ENCODE data around the gene PHLDA2. TPM values are rescaled to one million over a fixed set of nuclear protein-coding genes. Genes with fewer than 3 reads are reported as not detected.

The PHLDA2 gene
- total and polyA plus RNA-seq, 2 experiments from 2014 or later = 3.8 to 16.5 TPM

DNA sequence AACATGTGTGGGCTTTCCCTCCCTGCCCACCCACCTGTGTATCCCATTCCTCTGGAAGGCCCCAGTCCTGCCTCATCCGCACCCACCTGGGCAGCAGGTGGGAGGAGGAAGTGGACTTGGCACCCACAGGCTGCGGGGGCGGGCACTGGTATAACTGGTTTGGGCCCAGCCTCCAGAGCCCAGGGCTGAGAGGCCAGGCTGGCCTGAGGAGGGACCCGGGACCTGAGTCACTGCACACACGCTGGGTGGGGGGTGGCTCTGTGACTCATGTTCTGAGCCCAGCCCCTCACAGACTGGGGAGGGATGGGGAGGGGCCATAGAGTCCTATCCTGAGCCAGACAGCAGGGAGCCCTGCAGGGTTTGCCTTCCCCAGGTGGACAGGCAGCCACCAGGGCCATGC lies 16.7 kb downstream of the PHLDA2 start:
- Histone ChIP-seq H3K4me2 (no peak overlapping the region), H3K4me3 (no peak overlapping the region), H3F3A (replicated peaks; ENCODE audit: low read depth) (0 out of 2 replicates have a peak, but pooled peaks cover 3% of the 10 kb centered on the region), H3K36me3 (ENCODE audit: insufficient read depth) (no peaks in the 10 kb centered on the region), H3K27me3 (ENCODE audit: insufficient read depth) (no peaks in the 10 kb centered on the region), H3K4me1 (ENCODE audit: insufficient read depth) (no peaks in the 10 kb centered on the region), H3K79me2 (replicated peaks; ENCODE audit: insufficient read depth) (no peaks in the 10 kb centered on the region), H4K20me1 (replicated peaks; ENCODE audit: insufficient read depth) (no peaks in the 10 kb centered on the region), H2AFZ (no peak overlapping the region), H3K27ac (ENCODE audit: low read depth) (no peak overlapping the region), H3K9me2 (ENCODE audit: insufficient read depth) (no peaks in the 10 kb centered on the region)
- TF ChIP-seq POLR2AphosphoS5 (IDR thresholded peaks at IDR 0.05; ENCODE audit: low read depth) (no peak), STAT1 (IDR thresholded peaks at IDR 0.05; ENCODE audit: unreplicated experiment) (no peak), CREB1 (CRISPR knock-in tag; IDR thresholded peaks at IDR 0.05; ENCODE audit: low read depth) (no peak), ZNF114 (CRISPR knock-in tag; IDR thresholded peaks at IDR 0.05) (no peak), EZH2phosphoT487 (IDR thresholded peaks at IDR 0.05; ENCODE audit: unreplicated experiment) (no peak), JUNB (IDR thresholded peaks at IDR 0.05; ENCODE audit: unreplicated experiment) (no peak), ZNF331 (CRISPR knock-in tag; IDR thresholded peaks at IDR 0.05; ENCODE audit: low read depth) (no peak)
- TF ChIP-seq, protein P1, sequence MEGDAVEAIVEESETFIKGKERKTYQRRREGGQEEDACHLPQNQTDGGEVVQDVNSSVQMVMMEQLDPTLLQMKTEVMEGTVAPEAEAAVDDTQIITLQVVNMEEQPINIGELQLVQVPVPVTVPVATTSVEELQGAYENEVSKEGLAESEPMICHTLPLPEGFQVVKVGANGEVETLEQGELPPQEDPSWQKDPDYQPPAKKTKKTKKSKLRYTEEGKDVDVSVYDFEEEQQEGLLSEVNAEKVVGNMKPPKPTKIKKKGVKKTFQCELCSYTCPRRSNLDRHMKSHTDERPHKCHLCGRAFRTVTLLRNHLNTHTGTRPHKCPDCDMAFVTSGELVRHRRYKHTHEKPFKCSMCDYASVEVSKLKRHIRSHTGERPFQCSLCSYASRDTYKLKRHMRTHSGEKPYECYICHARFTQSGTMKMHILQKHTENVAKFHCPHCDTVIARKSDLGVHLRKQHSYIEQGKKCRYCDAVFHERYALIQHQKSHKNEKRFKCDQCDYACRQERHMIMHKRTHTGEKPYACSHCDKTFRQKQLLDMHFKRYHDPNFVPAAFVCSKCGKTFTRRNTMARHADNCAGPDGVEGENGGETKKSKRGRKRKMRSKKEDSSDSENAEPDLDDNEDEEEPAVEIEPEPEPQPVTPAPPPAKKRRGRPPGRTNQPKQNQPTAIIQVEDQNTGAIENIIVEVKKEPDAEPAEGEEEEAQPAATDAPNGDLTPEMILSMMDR (conservative IDR thresholded peaks at IDR 0.05; ENCODE audit: low read depth in 2 of 2) = no peak
- TF ChIP-seq, protein P2, sequence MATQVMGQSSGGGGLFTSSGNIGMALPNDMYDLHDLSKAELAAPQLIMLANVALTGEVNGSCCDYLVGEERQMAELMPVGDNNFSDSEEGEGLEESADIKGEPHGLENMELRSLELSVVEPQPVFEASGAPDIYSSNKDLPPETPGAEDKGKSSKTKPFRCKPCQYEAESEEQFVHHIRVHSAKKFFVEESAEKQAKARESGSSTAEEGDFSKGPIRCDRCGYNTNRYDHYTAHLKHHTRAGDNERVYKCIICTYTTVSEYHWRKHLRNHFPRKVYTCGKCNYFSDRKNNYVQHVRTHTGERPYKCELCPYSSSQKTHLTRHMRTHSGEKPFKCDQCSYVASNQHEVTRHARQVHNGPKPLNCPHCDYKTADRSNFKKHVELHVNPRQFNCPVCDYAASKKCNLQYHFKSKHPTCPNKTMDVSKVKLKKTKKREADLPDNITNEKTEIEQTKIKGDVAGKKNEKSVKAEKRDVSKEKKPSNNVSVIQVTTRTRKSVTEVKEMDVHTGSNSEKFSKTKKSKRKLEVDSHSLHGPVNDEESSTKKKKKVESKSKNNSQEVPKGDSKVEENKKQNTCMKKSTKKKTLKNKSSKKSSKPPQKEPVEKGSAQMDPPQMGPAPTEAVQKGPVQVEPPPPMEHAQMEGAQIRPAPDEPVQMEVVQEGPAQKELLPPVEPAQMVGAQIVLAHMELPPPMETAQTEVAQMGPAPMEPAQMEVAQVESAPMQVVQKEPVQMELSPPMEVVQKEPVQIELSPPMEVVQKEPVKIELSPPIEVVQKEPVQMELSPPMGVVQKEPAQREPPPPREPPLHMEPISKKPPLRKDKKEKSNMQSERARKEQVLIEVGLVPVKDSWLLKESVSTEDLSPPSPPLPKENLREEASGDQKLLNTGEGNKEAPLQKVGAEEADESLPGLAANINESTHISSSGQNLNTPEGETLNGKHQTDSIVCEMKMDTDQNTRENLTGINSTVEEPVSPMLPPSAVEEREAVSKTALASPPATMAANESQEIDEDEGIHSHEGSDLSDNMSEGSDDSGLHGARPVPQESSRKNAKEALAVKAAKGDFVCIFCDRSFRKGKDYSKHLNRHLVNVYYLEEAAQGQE (IDR thresholded peaks at IDR 0.05; ENCODE audit: unreplicated experiment) = no peak
- TF ChIP-seq, protein P3, sequence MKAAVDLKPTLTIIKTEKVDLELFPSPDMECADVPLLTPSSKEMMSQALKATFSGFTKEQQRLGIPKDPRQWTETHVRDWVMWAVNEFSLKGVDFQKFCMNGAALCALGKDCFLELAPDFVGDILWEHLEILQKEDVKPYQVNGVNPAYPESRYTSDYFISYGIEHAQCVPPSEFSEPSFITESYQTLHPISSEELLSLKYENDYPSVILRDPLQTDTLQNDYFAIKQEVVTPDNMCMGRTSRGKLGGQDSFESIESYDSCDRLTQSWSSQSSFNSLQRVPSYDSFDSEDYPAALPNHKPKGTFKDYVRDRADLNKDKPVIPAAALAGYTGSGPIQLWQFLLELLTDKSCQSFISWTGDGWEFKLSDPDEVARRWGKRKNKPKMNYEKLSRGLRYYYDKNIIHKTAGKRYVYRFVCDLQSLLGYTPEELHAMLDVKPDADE (IDR thresholded peaks at IDR 0.05) = no peak
- H3K4me1 Mint-ChIP-seq = peaks cover 17% of the 10 kb centered on the region
- DNase-seq (ENCODE audit: low spot score) (no peak), ATAC-seq (peak; percentile 33)
- H3K9me3 Mint-ChIP-seq = no peaks in the 10 kb centered on the region
- no peaks in the 10 kb centered on the region; the same call in 2 of the 3 replicates for H3K36me3 Mint-ChIP-seq (ENCODE audit: low read depth)
- H3K4me3 Mint-ChIP-seq = no peak overlapping the region
- H3K27ac Mint-ChIP-seq = no peak overlapping the region
- peaks cover 13% of the 10 kb centered on the region for H3K27me3 Mint-ChIP-seq (ENCODE audit: insufficient read depth, low read depth, poor library complexity)
